Measurements from ENCODE around the gene CCDC181.

Gene CCDC181

GRCh38 chr1:169395955-169396354 lies 31.3 kb downstream of the CCDC181 start:
- DNase-seq = no peak

- DNase-seq = no peak
Observed at GRCh38 chr1:169392406-169392805, 34.9 kb downstream of the CCDC181 start.

- DNase-seq = no peak
Observed at GRCh38 chr1:169390303-169390702, 37.0 kb downstream of the CCDC181 start.

GRCh38 chr1:169387399-169387798 lies 39.9 kb downstream of the CCDC181 start:
- no peak for DNase-seq

- DNase-seq = no peak
Observed at GRCh38 chr1:169383449-169383848, 43.8 kb downstream of the CCDC181 start.

- no peak for DNase-seq
Observed at GRCh38 chr1:169381162-169381561, 46.1 kb downstream of the CCDC181 start.

- no peak for DNase-seq
Observed at GRCh38 chr1:169371404-169371803, 55.9 kb downstream of the CCDC181 start.

GRCh38 chr1:169368406-169368769 lies 58.9 kb downstream of the CCDC181 start:
- DNase-seq = no peak

- peak; percentile 72 to 93 for DNase-seq
Observed at GRCh38 chr1:169367686-169368405, 59.4 kb downstream of the CCDC181 start, which contains the start of the genes BLZF1 and NME7. Gene BLZF1 (plus strand): TSS chr1:169368195. CDS start chr1:169369523, 1,328 bp downstream. Gene NME7 (minus strand): TSS chr1:169367797. CDS start chr1:169367710, 87 bp downstream.

GRCh38 chr1:169367096-169367685 lies 60.1 kb downstream of the CCDC181 start:
- no peak for DNase-seq

GRCh38 chr1:169364948-169365347 lies 62.3 kb downstream of the CCDC181 start:
- no peak for DNase-seq

- DNase-seq = no peak
Observed at GRCh38 chr1:169363046-169363730, 64.1 kb downstream of the CCDC181 start.

- DNase-seq = no peak
Observed at GRCh38 chr1:169361281-169361680, 66.0 kb downstream of the CCDC181 start.

GRCh38 chr1:169360415-169360814 lies 66.9 kb downstream of the CCDC181 start:
- DNase-seq = no peak

GRCh38 chr1:169348383-169349036 lies 78.8 kb downstream of the CCDC181 start:
- peak in 1 of 2 experiments; percentile 3 for DNase-seq

- DNase-seq = no peak
Observed at GRCh38 chr1:169347688-169348382, 79.4 kb downstream of the CCDC181 start.

GRCh38 chr1:169346036-169346589 lies 81.2 kb downstream of the CCDC181 start:
- DNase-seq = no peak

GRCh38 chr1:169345511-169345910 lies 81.8 kb downstream of the CCDC181 start:
- no peak for DNase-seq
